DOHH2 (cell line): ENCODE measurements around the gene SIK2.
A peak's percentile ranks its signal among the peaks of the same experiment; 100 is the strongest.

Experiments used
- H3F3A ChIP-seq: fragments of 200-600 bp; sonication (generic), shearing (Covaris generic); 2 replicates; pipeline ENCODE4 v1.6.0; 2016; ENCODE audit warnings: antibody characterized with exemption, mild to moderate bottlenecking; ENCODE audit not compliant: control insufficient read depth, insufficient read depth
- H3K27ac ChIP-seq: fragments of 200-600 bp; sonication (generic); 2 replicates; pipeline ENCODE4 v1.5.1; 2014; ENCODE audit warnings: low read depth, mild to moderate bottlenecking, low read length, moderate library complexity
- H3K27me3 ChIP-seq: fragments of 200-600 bp; sonication (generic); 2 replicates; pipeline ENCODE4 v1.6.1; 2014; ENCODE audit warnings: mild to moderate bottlenecking, low read length, mixed read lengths; ENCODE audit not compliant: control insufficient read depth
- H3K36me3 ChIP-seq: fragments of 200-600 bp; sonication (generic); 2 replicates; pipeline ENCODE4 v1.6.1; 2014; ENCODE audit warnings: mild to moderate bottlenecking, low read length, moderate library complexity, mixed read lengths; ENCODE audit not compliant: control insufficient read depth
- H3K4me1 ChIP-seq: fragments of 200-600 bp; sonication (generic); 2 replicates; pipeline ENCODE4 v1.6.1; 2014; ENCODE audit warnings: mild to moderate bottlenecking, low read length, mixed read lengths; ENCODE audit not compliant: control insufficient read depth
- H3K4me2 ChIP-seq: fragments of 200-600 bp; sonication (generic); 2 replicates; pipeline ENCODE4 v1.6.0; 2014; ENCODE audit warnings: mild to moderate bottlenecking, low read length, moderate library complexity
- H3K4me3 ChIP-seq: fragments of 200-600 bp; sonication (generic); 2 replicates; pipeline ENCODE4 v1.5.1; 2014; ENCODE audit warnings: mild to moderate bottlenecking, low read length, mixed read lengths
- H3K79me2 ChIP-seq: fragments of 200-600 bp; sonication (generic); 2 replicates; pipeline ENCODE4 v1.6.1; 2014; ENCODE audit warnings: mild to moderate bottlenecking, low read length, mixed read lengths; ENCODE audit not compliant: control insufficient read depth
- H3K9me2 ChIP-seq: fragments of 200-600 bp; sonication (generic); replicated peaks from 2 replicates; pipeline ENCODE4 v1.6.1; 2014; ENCODE audit warnings: mild to moderate bottlenecking, low read length, mixed read lengths; ENCODE audit not compliant: control insufficient read depth
- H3K9me3 ChIP-seq: fragments of 200-600 bp; sonication (generic); 2 replicates; pipeline ENCODE4 v1.6.1; 2014; ENCODE audit warnings: antibody characterized with exemption, low read length, mixed read lengths; ENCODE audit not compliant: control insufficient read depth, insufficient read depth
- H4K20me1 ChIP-seq: fragments of 200-600 bp; sonication (generic); 2 replicates; pipeline ENCODE4 v1.6.0; 2014; ENCODE audit warnings: low read depth, mild to moderate bottlenecking, antibody characterized with exemption, low read length, moderate library complexity; ENCODE audit not compliant: control insufficient read depth, insufficient read depth
- CTCF ChIP-seq: fragments of 200-600 bp; sonication (generic); IDR thresholded peaks from one replicate; pipeline ENCODE4 v1.5.1; 2014; ENCODE audit warnings: antibody characterized with exemption, mild to moderate bottlenecking, low read depth, low read length; ENCODE audit not compliant: poor library complexity, severe bottlenecking
- EZH2phosphoT487 ChIP-seq: fragments of 200-600 bp; sonication (generic); IDR thresholded peaks from 2 replicates; pipeline ENCODE4 v1.6.1; 2017; ENCODE audit warnings: borderline replicate concordance, mild to moderate bottlenecking, antibody characterized with exemption, low read length, moderate library complexity, mixed read lengths

Gene SIK2

GRCh38 chr11:111601636-111601978 lies 642 bp upstream of the SIK2 start:
- peak overlapping the region; percentile 71 for H3K4me3 ChIP-seq
- peaks cover 40% of the 10 kb centered on the region for H3K79me2 ChIP-seq
- H3F3A ChIP-seq, result peaks cover 11% of the 10 kb centered on the region
- no peaks in the 10 kb centered on the region for H3K9me2 ChIP-seq
- H3K36me3 ChIP-seq, result peaks cover 6% of the 10 kb centered on the region
- no peak for TF ChIP-seq CTCF
- peak overlapping the region; percentile 41 for H3K27ac ChIP-seq
- peak overlapping the region; percentile 89 for H3K4me2 ChIP-seq
- no peaks in the 10 kb centered on the region for H3K27me3 ChIP-seq
- H3K9me3 ChIP-seq, result no peaks in the 10 kb centered on the region
- peaks cover 29% of the 10 kb centered on the region for H3K4me1 ChIP-seq
- peaks cover 18% of the 10 kb centered on the region; the same call in 1 of the 2 replicates for H4K20me1 ChIP-seq

- no peaks in the 10 kb centered on the region for H3K9me2 ChIP-seq
- TF ChIP-seq EZH2phosphoT487 (no peak), CTCF (no peak)
- peaks cover 6% of the 10 kb centered on the region for H3K36me3 ChIP-seq
Observed at GRCh38 chr11:111602865-111603610, 789 bp downstream of the SIK2 start.

GRCh38 chr11:111603611-111604130 lies 1.4 kb downstream of the SIK2 start:
- H3K4me3 ChIP-seq, result peak overlapping the region; percentile 92
- peaks cover 6% of the 10 kb centered on the region for H3K36me3 ChIP-seq
- no peaks in the 10 kb centered on the region for H3K9me2 ChIP-seq
- no peaks in the 10 kb centered on the region for H3K27me3 ChIP-seq
- peaks cover 11% of the 10 kb centered on the region for H3F3A ChIP-seq
- no peaks in the 10 kb centered on the region for H3K9me3 ChIP-seq
- H3K4me1 ChIP-seq, result peaks cover 29% of the 10 kb centered on the region
- peak overlapping the region; percentile 18 for H3K27ac ChIP-seq
- TF ChIP-seq EZH2phosphoT487, result no peak
- TF ChIP-seq CTCF, result no peak
- H3K79me2 ChIP-seq, result peaks cover 61% of the 10 kb centered on the region
- peak overlapping the region; percentile 83 for H3K4me2 ChIP-seq
- peaks cover 18% of the 10 kb centered on the region; the same call in 1 of the 2 replicates for H4K20me1 ChIP-seq

More at GRCh38 chr11:111602865-111603610, 789 bp downstream of the SIK2 start:
- H3K27ac ChIP-seq, result peak overlapping the region; percentile 37
- H3K27me3 ChIP-seq, result no peaks in the 10 kb centered on the region
- H3K4me3 ChIP-seq, result peak overlapping the region; percentile 92
- peaks cover 11% of the 10 kb centered on the region for H3F3A ChIP-seq
- H3K4me2 ChIP-seq, result peak overlapping the region; percentile 83
- peaks cover 29% of the 10 kb centered on the region for H3K4me1 ChIP-seq
- H3K9me3 ChIP-seq, result no peaks in the 10 kb centered on the region
- peaks cover 55% of the 10 kb centered on the region for H3K79me2 ChIP-seq
- H4K20me1 ChIP-seq, result peaks cover 18% of the 10 kb centered on the region; the same call in 1 of the 2 replicates
